NCI-H1694 (cell line): ENCODE results near the gene CHRNA10.

Experiments used
- DNase-seq: peaks from one replicate; lab custom pipeline; 2025; lab: John Stamatoyannopoulos, UW

Gene CHRNA10

GRCh38 chr11:3632070-3632660 lies 39.0 kb downstream of the CHRNA10 start:
- DNase-seq = no peak

- no peak for DNase-seq
Observed at GRCh38 chr11:3631331-3631730, 39.9 kb downstream of the CHRNA10 start.

GRCh38 chr11:3627291-3627690 lies 43.9 kb downstream of the CHRNA10 start:
- DNase-seq = no peak

GRCh38 chr11:3626250-3626960 lies 44.8 kb downstream of the CHRNA10 start:
- no peak for DNase-seq

- DNase-seq = no peak
Observed at GRCh38 chr11:3623767-3624458, 47.3 kb downstream of the CHRNA10 start.

GRCh38 chr11:3623121-3623520 lies 48.1 kb downstream of the CHRNA10 start:
- no peak for DNase-seq

- no peak for DNase-seq
Observed at GRCh38 chr11:3622521-3622920, 48.7 kb downstream of the CHRNA10 start.

- no peak for DNase-seq
Observed at GRCh38 chr11:3617990-3618389, 53.2 kb downstream of the CHRNA10 start.

GRCh38 chr11:3616721-3617460 lies 54.3 kb downstream of the CHRNA10 start:
- no peak for DNase-seq

- DNase-seq = peak; percentile 12
Observed at GRCh38 chr11:3615998-3616397, 55.2 kb downstream of the CHRNA10 start.
